Daoy (cell line): ENCODE measurements around the gene PLET1. TPM values are rescaled to one million over a fixed set of nuclear protein-coding genes. Genes with fewer than 3 reads are reported as not detected.

Experiments
- DNase-seq: peaks from one replicate; pipeline ENCODE4 v3.0.0-alpha.2; 2015; ENCODE audit warnings: low read depth
- total RNA-seq: library from RNA; depleted of rRNA; stranded (reverse); fragments of >200 nt; shearing (Covaris generic); gene quantifications from 2 replicates; pipeline ENCODE4 v1.2.3, GENCODE V29; 2014

PLET1 gene
- total RNA-seq, 1 experiment from 2014 or later = not detected

DNA sequence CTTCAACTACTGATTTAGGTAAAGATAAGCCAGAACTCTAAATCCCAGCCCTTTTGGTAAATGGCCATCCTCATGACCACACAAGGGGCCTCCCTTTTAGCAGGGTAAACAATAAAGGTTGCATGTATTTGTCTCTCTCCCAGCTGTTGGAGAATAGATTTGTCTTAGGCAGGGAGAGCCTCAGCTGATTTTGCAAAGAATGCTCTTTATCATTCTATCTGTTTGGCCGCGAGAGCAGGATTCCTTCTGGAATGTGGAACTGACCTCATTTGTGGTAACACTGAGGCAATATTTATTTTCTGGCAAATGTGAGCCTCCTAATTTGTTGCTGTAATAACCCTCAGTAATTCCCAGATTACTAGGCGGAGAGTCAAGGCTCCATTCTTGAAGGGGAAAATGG is 19.2 kb downstream of the PLET1 start:
- no peak for DNase-seq

DNA sequence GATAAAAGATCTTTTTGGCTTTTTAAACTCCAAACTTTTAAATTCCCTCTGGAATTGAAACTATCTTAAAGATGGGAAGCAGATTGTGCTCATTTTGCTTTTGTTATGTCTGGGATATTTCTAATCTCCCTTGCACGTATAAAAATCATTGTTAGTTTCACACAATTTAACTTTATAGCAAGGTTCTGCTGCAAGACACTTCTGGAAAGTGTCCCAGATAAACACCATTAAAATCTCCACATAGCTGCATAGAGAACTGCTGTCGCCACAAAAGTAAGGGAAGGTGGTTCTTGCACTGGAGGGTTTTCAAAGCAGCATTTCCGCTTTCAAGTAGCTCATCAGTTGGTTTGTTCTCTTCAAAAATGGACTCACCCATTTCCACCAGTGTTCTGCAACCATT is 22.6 kb downstream of the PLET1 start:
- DNase-seq = no peak

GRCh38 chr11:112237451-112237850 is 23.2 kb downstream of the PLET1 start:
- no peak for DNase-seq

GRCh38 chr11:112235750-112236390 is 24.8 kb downstream of the PLET1 start:
- no peak for DNase-seq

GRCh38 chr11:112231952-112232351 is 28.7 kb downstream of the PLET1 start:
- no peak for DNase-seq

DNA sequence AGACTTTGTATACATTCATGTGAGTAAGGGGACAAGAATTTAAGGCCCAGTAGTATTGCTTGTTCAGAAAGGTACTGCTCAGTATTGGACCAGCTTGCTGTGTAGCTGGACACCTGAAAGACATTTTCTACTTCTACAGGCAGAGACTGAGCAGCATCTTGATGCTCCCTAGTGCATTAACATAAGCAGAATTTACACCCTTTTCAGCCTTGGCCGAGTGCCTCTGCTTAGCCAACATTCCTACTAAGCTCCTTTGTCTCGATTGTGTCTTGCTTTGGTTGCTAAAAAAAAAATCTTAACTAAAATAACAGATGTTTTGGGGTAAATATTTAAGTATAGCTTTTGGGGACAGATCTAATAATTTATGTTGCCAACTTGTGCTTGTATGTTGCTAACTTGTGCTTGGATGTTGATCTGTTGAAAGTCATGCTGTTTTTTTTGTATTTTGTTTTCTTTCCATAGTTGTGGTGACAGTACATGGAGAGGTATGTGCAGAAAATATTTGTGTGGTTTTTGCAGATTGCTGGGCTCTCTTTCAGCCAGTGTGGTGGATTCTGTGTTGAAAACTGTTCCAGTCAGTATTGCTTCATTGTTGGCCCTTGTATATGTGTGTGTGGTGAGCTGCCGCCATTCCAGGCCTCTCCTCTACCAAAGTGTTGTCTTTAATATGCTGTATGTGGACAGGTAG is 30.8 kb downstream of the PLET1 start:
- no peak for DNase-seq

DNA sequence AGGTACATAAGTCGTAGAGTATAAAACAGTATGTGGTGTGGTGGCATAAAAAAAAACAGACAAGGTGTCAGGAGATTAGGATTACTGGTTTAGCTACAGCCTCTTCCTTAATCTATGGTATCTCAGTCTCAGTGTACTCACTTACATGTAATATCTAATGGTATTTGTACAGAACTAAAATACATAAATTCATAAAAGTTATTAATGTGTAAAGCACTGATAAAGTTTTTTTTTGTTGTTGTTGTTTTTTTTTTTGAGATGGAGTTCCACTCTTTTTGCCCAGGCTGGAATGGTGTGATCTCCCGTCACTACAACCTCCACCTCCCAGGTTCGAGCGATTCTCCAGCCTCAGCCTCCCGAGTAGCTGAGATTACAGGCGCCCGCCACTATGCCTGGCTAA is 31.5 kb downstream of the PLET1 start:
- no peak for DNase-seq

DNA sequence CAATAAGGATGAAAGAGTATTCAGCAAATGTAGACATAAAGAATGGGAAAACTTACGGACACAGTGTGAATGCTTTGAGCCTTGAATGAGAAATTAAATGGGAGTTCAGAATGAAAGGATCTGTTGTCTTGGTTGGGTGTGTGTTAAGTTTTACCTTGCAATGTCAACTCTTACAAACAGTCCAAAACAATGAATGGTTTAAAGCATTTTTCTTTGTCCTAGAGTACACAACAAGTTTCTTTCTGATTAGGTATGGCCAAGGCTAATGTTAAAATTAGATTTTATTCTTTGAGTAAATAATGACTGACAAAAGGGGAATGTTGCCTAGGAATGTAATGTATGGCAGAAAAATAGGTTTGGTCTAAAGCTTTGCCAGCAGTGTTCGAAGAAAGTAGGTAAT is 32.0 kb downstream of the PLET1 start:
- no peak for DNase-seq

- DNase-seq = no peak
Observed at GRCh38 chr11:112227471-112227870, 33.2 kb downstream of the PLET1 start.

DNA sequence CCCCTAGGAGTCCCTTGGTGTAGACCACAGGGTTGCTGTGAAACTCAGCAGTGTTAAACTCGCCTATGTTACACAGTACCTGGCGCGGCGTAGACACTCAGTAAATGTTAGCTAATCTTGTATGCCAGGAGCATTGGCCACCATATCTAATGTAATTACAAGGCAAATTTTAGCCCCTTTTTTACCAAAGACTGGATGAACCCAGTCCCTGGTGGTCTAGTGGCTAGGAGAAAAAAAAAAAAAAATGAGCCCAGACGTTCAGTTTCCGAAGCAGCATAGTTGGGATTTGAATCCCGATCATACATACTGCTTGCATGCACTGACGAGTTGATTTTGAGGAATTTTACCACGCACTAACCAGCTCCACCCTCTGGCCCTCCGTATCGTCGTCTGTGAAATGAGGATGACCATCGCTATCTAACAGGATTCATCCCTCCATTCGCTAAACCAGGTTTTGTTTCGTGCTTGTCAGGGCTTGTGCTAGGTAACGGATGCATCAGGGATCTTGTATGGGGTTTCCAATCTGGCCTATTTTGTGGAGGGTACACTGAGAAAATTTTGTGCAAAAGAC is 33.7 kb downstream of the PLET1 start:
- no peak for DNase-seq

DNA sequence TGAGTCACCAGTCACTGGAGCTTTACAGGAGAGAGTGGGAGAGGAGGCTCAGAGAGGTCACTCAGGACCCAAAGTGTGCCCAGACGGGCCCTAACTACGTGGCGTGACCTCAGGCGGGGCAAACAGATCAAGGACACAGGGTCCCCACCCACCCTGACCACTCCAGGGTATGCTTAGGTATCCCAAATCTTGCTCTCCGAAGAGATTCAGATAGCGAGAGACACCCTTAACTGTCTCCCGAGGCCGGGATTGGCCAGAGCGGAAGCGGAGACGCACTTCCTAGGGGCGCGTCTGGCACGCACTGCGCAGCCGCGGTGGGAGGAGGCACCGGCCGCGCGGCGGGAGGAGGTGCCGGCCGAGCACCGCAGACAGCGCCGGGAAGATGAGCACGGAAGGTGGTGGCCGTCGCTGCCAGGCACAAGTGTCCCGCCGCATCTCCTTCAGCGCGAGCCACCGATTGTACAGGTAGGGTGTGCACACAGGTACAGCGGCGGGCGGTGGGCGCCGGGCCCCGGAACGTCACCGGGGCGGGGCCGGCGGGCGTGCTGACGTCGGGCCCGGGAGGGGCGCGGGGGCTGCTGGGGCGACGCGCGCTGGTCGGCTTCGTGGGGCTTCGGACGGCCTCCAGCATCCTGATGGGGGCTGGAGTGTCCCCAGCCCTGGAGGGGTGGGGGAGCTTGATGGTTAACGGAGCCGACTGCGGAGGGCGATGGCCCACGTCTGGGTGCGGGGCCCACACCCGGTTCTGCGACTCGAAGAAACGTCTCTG is 34.4 kb downstream of the PLET1 start, which contains the start of gene PTS:
Gene PTS (plus strand): TSS at position 367 of the 769 bp plus-strand sequence. CDS start 16 bp downstream, at position 383.
- peak; percentile 94 for DNase-seq

DNA sequence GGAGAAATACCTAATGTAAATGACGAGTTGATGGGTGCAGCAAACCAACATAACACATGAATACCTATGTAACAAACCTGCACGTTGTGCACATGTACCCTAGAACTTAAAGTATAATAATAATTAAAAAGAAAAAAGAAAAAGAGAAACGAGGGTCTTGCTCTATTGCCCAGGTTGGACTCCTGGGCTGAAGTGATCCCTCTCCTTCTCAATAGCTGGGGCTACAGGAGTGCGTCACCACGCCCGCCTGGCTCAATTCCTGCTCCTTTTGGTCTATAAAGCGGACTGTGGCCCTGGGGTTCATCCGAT is 35.0 kb downstream of the PLET1 start:
- no peak for DNase-seq

DNA sequence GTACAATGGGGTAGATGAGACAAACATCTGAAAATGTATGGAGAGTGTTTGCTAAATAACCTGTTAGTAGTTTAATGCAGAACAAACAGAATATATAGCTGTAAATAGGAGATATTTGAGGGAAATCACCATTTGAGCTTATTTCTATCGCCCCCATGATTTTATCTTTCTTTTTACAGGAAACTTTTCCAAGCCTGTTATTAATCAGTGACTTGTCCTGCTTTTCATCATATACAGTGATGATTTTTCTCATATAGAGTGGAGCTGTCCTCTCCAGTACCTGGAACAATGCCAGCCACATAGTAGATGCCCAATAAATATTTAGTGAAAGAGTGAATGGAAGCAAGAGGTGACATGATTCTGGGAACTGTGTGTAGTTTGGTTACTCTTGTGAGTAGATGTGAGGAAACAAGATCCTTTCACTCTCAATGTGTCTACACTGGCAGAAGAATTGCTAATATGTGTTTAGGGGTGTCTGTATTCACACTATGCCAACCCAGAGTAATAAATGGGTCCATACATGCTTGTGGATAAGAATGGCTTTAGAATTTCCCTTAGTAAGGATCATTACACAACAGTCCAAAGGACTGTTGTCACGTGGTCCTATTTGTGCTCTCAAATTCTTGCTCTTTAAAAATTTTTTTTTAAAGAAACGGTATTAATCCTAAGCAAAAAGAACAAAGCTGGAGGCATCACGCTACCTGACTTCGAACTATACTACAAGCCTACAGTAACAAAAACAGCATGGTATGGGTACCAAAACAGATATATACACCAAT is 36.7 kb downstream of the PLET1 start:
- no peak for DNase-seq

DNA sequence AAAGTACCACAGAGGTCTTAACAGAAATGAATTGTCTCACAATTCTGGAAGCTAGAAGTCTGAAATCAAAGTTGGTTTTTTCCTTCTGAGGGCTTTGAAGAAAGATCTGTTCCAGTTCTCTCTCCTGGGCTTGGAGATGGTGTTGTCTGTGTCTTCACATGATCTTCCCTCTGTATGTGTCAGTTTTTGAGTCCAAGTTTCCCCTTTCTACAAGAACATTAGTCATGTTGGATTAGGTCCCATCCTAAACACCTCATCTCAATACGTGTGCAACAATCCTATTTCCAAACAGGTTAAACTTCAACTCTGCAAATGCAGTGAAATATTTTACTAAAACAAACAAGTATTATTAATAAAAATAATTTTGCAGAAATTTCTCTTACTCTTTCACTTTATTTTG is 37.5 kb downstream of the PLET1 start:
- no peak for DNase-seq

DNA sequence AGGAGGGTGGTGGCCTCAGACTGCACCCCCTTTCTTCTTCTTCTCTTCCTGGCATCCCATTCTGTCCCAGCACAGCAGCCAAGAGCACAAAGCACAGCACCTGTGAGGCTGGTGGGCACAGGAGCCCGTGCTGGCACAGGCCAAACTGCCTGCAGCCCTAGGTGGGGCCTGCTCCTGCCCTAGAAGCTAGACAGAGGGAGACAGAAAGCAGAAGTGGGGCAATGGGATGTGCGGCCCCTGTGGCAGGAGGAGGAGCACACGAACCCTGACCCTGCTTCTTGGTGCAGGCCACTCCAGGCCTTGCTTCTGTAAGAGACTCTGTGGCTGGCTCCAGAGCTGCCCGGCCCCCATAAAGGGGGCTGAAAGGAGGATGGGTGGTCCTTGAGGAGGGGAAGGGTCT is 38.4 kb downstream of the PLET1 start:
- no peak for DNase-seq

- DNase-seq = no peak
Observed at GRCh38 chr11:112221274-112221835, 39.3 kb downstream of the PLET1 start.

GRCh38 chr11:112219476-112220232 is 41.0 kb downstream of the PLET1 start:
- DNase-seq = peak; percentile 64

- DNase-seq = no peak
Observed at GRCh38 chr11:112216561-112217105, 44.0 kb downstream of the PLET1 start.

GRCh38 chr11:112215621-112216020 is 45.0 kb downstream of the PLET1 start:
- no peak for DNase-seq

- DNase-seq = no peak
Observed at GRCh38 chr11:112213753-112214152, 46.9 kb downstream of the PLET1 start.
